ENCODE results near the gene MREG.

Gene MREG

GRCh38 chr2:215918901-215919599 is 94.3 kb downstream of the MREG start:
- no peak overlapping the region for H3K4me3 ChIP-seq (ENCODE audit: low read depth, low read length)
- H3K79me1 ChIP-seq (ENCODE audit: low read length), result peaks cover 39% of the 10 kb centered on the region
- H3K4me2 ChIP-seq (ENCODE audit: low read length), result no peak overlapping the region
- peaks cover 1% of the 10 kb centered on the region for H3K79me2 ChIP-seq (ENCODE audit: control insufficient read depth, insufficient read depth, low read length, poor library complexity)
- WGBS (ENCODE audit: extremely low coverage, insufficient coverage, insufficient read length), result no CpG with 5 or more reads among the region's 3 CpGs
- peak in 1 of 2 donors; percentile 33 for DNase-seq
- H3K4me1 ChIP-seq (ENCODE audit: control insufficient read depth in 1 of 2, insufficient read depth in 2 of 2, low read length in 2 of 2), result peaks cover 0 to 25% of the 10 kb centered on the region in 2 experiments
- H2AK5ac ChIP-seq (ENCODE audit: low read length), result peak overlapping the region; percentile 64
- H2BK5ac ChIP-seq (ENCODE audit: low read depth, low read length, poor library complexity), result peak overlapping the region; percentile 92
- H3K9me3 ChIP-seq (ENCODE audit: insufficient read depth, low read depth, low read length), result no peaks in the 10 kb centered on the region
- peak overlapping the region; percentile 85 for H2BK120ac ChIP-seq (ENCODE audit: insufficient read depth, low read length, poor library complexity)
- H3K18ac ChIP-seq (ENCODE audit: low read length), result peak overlapping the region; percentile 76
- H4K91ac ChIP-seq (ENCODE audit: low read depth, low read length), result peak overlapping the region; percentile 79
- H4K12ac ChIP-seq (ENCODE audit: low read depth, low read length), result no peak overlapping the region
- H3K14ac ChIP-seq (ENCODE audit: low read length), result peak overlapping the region; percentile 99
- peak overlapping the region; percentile 86 for H2BK12ac ChIP-seq (ENCODE audit: low read length)
- no peak overlapping the region for H3K9ac ChIP-seq (ENCODE audit: low read length)
- peak overlapping the region; percentile 52 for H2AFZ ChIP-seq (ENCODE audit: insufficient read depth, low read length, poor library complexity)
- H4K8ac ChIP-seq (ENCODE audit: low read depth, low read length), result peak overlapping the region; percentile 58
- peak overlapping the region; percentile 87 for H3K4ac ChIP-seq (ENCODE audit: low read depth, low read length)
- H3K27ac ChIP-seq (ENCODE audit: low read depth, low read length), result peak overlapping the region; percentile 94
- no peak overlapping the region for H3K23ac ChIP-seq (ENCODE audit: low read length)
- no peaks in the 10 kb centered on the region for H3K36me3 ChIP-seq (ENCODE audit: control insufficient read depth in 1 of 2, insufficient read depth in 2 of 2, low read length in 2 of 2)
- no peaks in the 10 kb centered on the region for H3K27me3 ChIP-seq (ENCODE audit: insufficient read depth, low read length)

DNA sequence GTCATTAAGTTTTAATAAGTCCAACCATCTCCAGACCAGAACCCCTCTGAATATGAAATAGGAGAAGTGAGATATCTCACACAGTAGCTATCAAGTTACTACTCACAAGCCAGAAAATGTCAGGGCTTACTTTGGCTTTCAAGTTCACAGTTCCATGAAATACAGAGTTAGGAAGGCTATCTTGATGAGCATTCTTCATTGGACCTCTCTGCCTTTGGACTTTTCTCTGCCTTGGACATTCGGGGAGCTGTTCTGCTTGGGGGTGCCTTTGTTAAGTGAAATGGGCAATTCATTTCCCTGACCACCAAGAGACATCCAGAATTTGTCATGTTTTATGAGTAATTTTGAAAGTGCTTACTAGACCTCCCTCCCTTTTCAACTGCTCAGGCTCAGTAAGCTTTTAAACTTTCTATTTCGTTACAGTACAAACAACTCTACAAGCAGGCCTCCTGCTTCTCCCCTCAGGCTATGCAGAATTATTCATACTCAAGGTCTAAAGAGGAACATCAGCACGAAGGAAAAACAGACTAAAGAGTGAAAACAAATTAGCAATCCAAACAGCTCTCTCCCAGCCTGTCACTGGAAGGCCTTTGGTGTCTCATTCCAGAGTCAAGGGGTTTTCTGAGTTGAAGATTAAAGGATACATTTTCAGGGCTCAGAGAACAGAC is 95.3 kb downstream of the MREG start:
- Histone ChIP-seq H3K4me1 (ENCODE audit: control insufficient read depth in 1 of 2, insufficient read depth in 2 of 2, low read length in 2 of 2) (peaks cover 0 to 25% of the 10 kb centered on the region in 2 experiments), H3K18ac (ENCODE audit: low read length) (no peak overlapping the region), H4K91ac (ENCODE audit: low read depth, low read length) (peak overlapping the region; percentile 88), H3K79me2 (ENCODE audit: control insufficient read depth, insufficient read depth, low read length, poor library complexity) (peaks cover 1% of the 10 kb centered on the region), H3K4me3 (ENCODE audit: low read depth, low read length) (no peak overlapping the region), H3K27ac (ENCODE audit: low read depth, low read length) (peak overlapping the region; percentile 91), H2BK5ac (ENCODE audit: low read depth, low read length, poor library complexity) (peak overlapping the region; percentile 96), H3K9me3 (ENCODE audit: insufficient read depth, low read depth, low read length) (no peaks in the 10 kb centered on the region), H3K4me2 (ENCODE audit: low read length) (no peak overlapping the region), H3K79me1 (ENCODE audit: low read length) (peaks cover 39% of the 10 kb centered on the region), H3K14ac (ENCODE audit: low read length) (peak overlapping the region; percentile 87), H2AK5ac (ENCODE audit: low read length) (peak overlapping the region; percentile 82), H2BK12ac (ENCODE audit: low read length) (peak overlapping the region; percentile 73), H3K23ac (ENCODE audit: low read length) (no peak overlapping the region), H2BK120ac (ENCODE audit: insufficient read depth, low read length, poor library complexity) (peak overlapping the region; percentile 85), H3K9ac (ENCODE audit: low read length) (no peak overlapping the region), H3K36me3 (ENCODE audit: control insufficient read depth in 1 of 2, insufficient read depth in 2 of 2, low read length in 2 of 2) (no peaks in the 10 kb centered on the region), H3K27me3 (ENCODE audit: insufficient read depth, low read length) (no peaks in the 10 kb centered on the region), H2AFZ (ENCODE audit: insufficient read depth, low read length, poor library complexity) (no peak overlapping the region), H4K12ac (ENCODE audit: low read depth, low read length) (no peak overlapping the region), H4K8ac (ENCODE audit: low read depth, low read length) (peak overlapping the region; percentile 26), H3K4ac (ENCODE audit: low read depth, low read length) (peak overlapping the region; percentile 24)
- DNase-seq, result peak; percentile 71 to 92
- no CpG with 5 or more reads among the region's 3 CpGs for WGBS (ENCODE audit: extremely low coverage, insufficient coverage, insufficient read length)

DNA sequence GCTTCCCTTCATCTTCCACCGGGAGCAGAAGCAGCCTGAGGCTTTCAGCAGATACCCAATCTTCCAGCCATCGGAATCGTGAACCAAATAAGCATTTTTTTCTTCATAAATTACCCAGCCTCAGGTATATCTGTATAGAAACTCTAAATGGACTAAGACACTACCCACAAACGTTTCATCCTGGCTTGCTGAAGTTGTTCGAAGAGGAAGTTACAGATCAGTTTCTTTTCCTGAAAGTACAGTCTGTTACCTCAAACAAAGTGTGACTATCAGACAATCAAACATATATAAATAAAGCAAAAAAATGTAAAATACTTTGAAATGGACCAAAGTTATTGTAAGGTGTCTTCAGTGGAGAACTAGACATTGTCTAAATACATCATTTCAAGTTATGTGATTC is 97.9 kb downstream of the MREG start:
- peak overlapping the region; percentile 93 for H2BK120ac ChIP-seq (ENCODE audit: insufficient read depth, low read length, poor library complexity)
- H3K27ac ChIP-seq (ENCODE audit: low read depth, low read length), result no peak overlapping the region
- peak overlapping the region; percentile 98 for H2BK12ac ChIP-seq (ENCODE audit: low read length)
- peak overlapping the region; percentile 53 for H4K8ac ChIP-seq (ENCODE audit: low read depth, low read length)
- peak overlapping the region; percentile 91 for H3K14ac ChIP-seq (ENCODE audit: low read length)
- H2BK5ac ChIP-seq (ENCODE audit: low read depth, low read length, poor library complexity), result peak overlapping the region; percentile 80
- H3K9me3 ChIP-seq (ENCODE audit: insufficient read depth, low read depth, low read length), result no peaks in the 10 kb centered on the region
- no peak overlapping the region for H3K23ac ChIP-seq (ENCODE audit: low read length)
- no peak overlapping the region for H3K18ac ChIP-seq (ENCODE audit: low read length)
- H2AFZ ChIP-seq (ENCODE audit: insufficient read depth, low read length, poor library complexity), result no peak overlapping the region
- peak overlapping the region; percentile 74 for H4K91ac ChIP-seq (ENCODE audit: low read depth, low read length)
- peak in 1 of 2 donors; percentile 27 for DNase-seq
- H3K27me3 ChIP-seq (ENCODE audit: insufficient read depth, low read length), result no peaks in the 10 kb centered on the region
- H3K79me1 ChIP-seq (ENCODE audit: low read length), result peaks cover 37% of the 10 kb centered on the region
- no peak overlapping the region for H3K9ac ChIP-seq (ENCODE audit: low read length)
- H4K12ac ChIP-seq (ENCODE audit: low read depth, low read length), result no peak overlapping the region
- H3K79me2 ChIP-seq (ENCODE audit: control insufficient read depth, insufficient read depth, low read length, poor library complexity), result peaks cover 1% of the 10 kb centered on the region
- peaks cover 6 to 21% of the 10 kb centered on the region in 2 experiments for H3K4me1 ChIP-seq (ENCODE audit: control insufficient read depth in 1 of 2, insufficient read depth in 2 of 2, low read length in 2 of 2)
- no peak overlapping the region for H3K4me3 ChIP-seq (ENCODE audit: low read depth, low read length)
- H3K4me2 ChIP-seq (ENCODE audit: low read length), result no peak overlapping the region
- H3K36me3 ChIP-seq (ENCODE audit: control insufficient read depth in 1 of 2, insufficient read depth in 2 of 2, low read length in 2 of 2), result no peaks in the 10 kb centered on the region
- no CpG with 5 or more reads among the region's 5 CpGs for WGBS (ENCODE audit: extremely low coverage, insufficient coverage, insufficient read length)
- H3K4ac ChIP-seq (ENCODE audit: low read depth, low read length), result peak overlapping the region; percentile 47
- no peak overlapping the region for H2AK5ac ChIP-seq (ENCODE audit: low read length)

- H4K8ac ChIP-seq (ENCODE audit: low read depth, low read length), result no peak overlapping the region
- no peak overlapping the region for H2AFZ ChIP-seq (ENCODE audit: insufficient read depth, low read length, poor library complexity)
- no peak overlapping the region for H2BK5ac ChIP-seq (ENCODE audit: low read depth, low read length, poor library complexity)
- H3K18ac ChIP-seq (ENCODE audit: low read length), result no peak overlapping the region
- H3K79me1 ChIP-seq (ENCODE audit: low read length), result peaks cover 34% of the 10 kb centered on the region
- H4K12ac ChIP-seq (ENCODE audit: low read depth, low read length), result no peak overlapping the region
- H2BK12ac ChIP-seq (ENCODE audit: low read length), result no peak overlapping the region
- no peak overlapping the region for H2BK120ac ChIP-seq (ENCODE audit: insufficient read depth, low read length, poor library complexity)
- H3K9me3 ChIP-seq (ENCODE audit: insufficient read depth, low read depth, low read length), result no peaks in the 10 kb centered on the region
- H3K4ac ChIP-seq (ENCODE audit: low read depth, low read length), result no peak overlapping the region
- no peak overlapping the region for H3K27ac ChIP-seq (ENCODE audit: low read depth, low read length)
- peaks cover 6 to 20% of the 10 kb centered on the region in 2 experiments for H3K4me1 ChIP-seq (ENCODE audit: control insufficient read depth in 1 of 2, insufficient read depth in 2 of 2, low read length in 2 of 2)
- H3K27me3 ChIP-seq (ENCODE audit: insufficient read depth, low read length), result no peaks in the 10 kb centered on the region
- no peak overlapping the region for H3K9ac ChIP-seq (ENCODE audit: low read length)
- H4K91ac ChIP-seq (ENCODE audit: low read depth, low read length), result no peak overlapping the region
- H3K36me3 ChIP-seq (ENCODE audit: control insufficient read depth in 1 of 2, insufficient read depth in 2 of 2, low read length in 2 of 2), result no peaks in the 10 kb centered on the region
- no peak overlapping the region for H3K14ac ChIP-seq (ENCODE audit: low read length)
- no peak overlapping the region for H2AK5ac ChIP-seq (ENCODE audit: low read length)
- no peak for DNase-seq
- H3K4me3 ChIP-seq (ENCODE audit: low read depth, low read length), result no peak overlapping the region
- WGBS (ENCODE audit: extremely low coverage, insufficient coverage, insufficient read length), result no CpG with 5 or more reads among the region's 4 CpGs
- no peak overlapping the region for H3K4me2 ChIP-seq (ENCODE audit: low read length)
- peaks cover 1% of the 10 kb centered on the region for H3K79me2 ChIP-seq (ENCODE audit: control insufficient read depth, insufficient read depth, low read length, poor library complexity)
- no peak overlapping the region for H3K23ac ChIP-seq (ENCODE audit: low read length)
Measured at GRCh38 chr2:215914777-215915165, 98.6 kb downstream of the MREG start.
